Measurements from ENCODE around the gene CDC25B. TPM values are rescaled to one million over a fixed set of nuclear protein-coding genes. Genes with fewer than 3 reads are reported as not detected.

Gene CDC25B
- total and polyA plus RNA-seq, 2 of the 13 experiments (the other 11 are each of a cell fraction or from before 2014, with no cell fraction given) = 14.5 to 19.4 TPM

GRCh38 chr20:3796477-3797225 lies 541 bp downstream of the CDC25B start (continued):
- TF ChIP-seq ZNF788 (CRISPR knock-in tag; IDR thresholded peaks at IDR 0.05; ENCODE audit: borderline replicate concordance) (no peak; the same call in 1 of the 2 replicates), PHF8 (CRISPR knock-in tag; IDR thresholded peaks at IDR 0.05) (no peak; the same call in 1 of the 2 replicates), RAD21 (CRISPR knock-in tag; IDR thresholded peaks at IDR 0.05) (no peak), TIGD3 (CRISPR knock-in tag; IDR thresholded peaks at IDR 0.05; ENCODE audit: borderline replicate concordance) (0 out of 2 replicates have a peak, but pooled peaks have one; percentile 55), ZSCAN12 (CRISPR knock-in tag; IDR thresholded peaks at IDR 0.05) (no peak), DNMT1 (CRISPR knock-in tag; IDR thresholded peaks at IDR 0.05) (peak; percentile 26; the same call in 1 of the 2 replicates), ZNF263 (CRISPR knock-in tag; IDR thresholded peaks at IDR 0.05) (no peak; the same call in 1 of the 2 replicates), ZXDC (CRISPR knock-in tag; IDR thresholded peaks at IDR 0.05) (no peak), TAF1 (CRISPR knock-in tag; IDR thresholded peaks at IDR 0.05) (peak; percentile 11; the same call in 1 of the 2 replicates), ZNF205 (CRISPR knock-in tag; IDR thresholded peaks at IDR 0.05) (0 out of 2 replicates have a peak, but pooled peaks have one; percentile 2), MAF1 (CRISPR knock-in tag; IDR thresholded peaks at IDR 0.05; ENCODE audit: borderline replicate concordance) (no peak), SMARCE1 (IDR thresholded peaks at IDR 0.05; ENCODE audit: borderline replicate concordance) (no peak), ZNF333 (CRISPR knock-in tag; IDR thresholded peaks at IDR 0.05; ENCODE audit: borderline replicate concordance) (no peak), FOXJ3 (CRISPR knock-in tag; IDR thresholded peaks at IDR 0.05; ENCODE audit: borderline replicate concordance) (no peak), XBP1 (CRISPR knock-in tag; IDR thresholded peaks at IDR 0.05) (no peak), PTBP1 (IDR thresholded peaks at IDR 0.05; ENCODE audit: low read depth, low read length, poor library complexity, severe bottlenecking) (no peak), ZNF777 (CRISPR knock-in tag; IDR thresholded peaks at IDR 0.05) (no peak; the same call in 1 of the 2 replicates), ZBTB1 (CRISPR knock-in tag; IDR thresholded peaks at IDR 0.05; ENCODE audit: borderline replicate concordance) (no peak), ZNF260 (CRISPR knock-in tag; IDR thresholded peaks at IDR 0.05; ENCODE audit: borderline replicate concordance, low read depth) (no peak), ZC3H13 (CRISPR knock-in tag; IDR thresholded peaks at IDR 0.05) (no peak)
- TF ChIP-seq, protein P1, sequence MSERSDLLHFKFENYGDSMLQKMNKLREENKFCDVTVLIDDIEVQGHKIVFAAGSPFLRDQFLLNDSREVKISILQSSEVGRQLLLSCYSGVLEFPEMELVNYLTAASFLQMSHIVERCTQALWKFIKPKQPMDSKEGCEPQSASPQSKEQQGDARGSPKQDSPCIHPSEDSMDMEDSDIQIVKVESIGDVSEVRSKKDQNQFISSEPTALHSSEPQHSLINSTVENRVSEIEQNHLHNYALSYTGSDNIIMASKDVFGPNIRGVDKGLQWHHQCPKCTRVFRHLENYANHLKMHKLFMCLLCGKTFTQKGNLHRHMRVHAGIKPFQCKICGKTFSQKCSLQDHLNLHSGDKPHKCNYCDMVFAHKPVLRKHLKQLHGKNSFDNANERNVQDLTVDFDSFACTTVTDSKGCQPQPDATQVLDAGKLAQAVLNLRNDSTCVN (CRISPR knock-in tag; IDR thresholded peaks at IDR 0.05; ENCODE audit: borderline replicate concordance) = 0 out of 2 replicates have a peak, but pooled peaks have one; percentile 26
- TF ChIP-seq, protein P2, sequence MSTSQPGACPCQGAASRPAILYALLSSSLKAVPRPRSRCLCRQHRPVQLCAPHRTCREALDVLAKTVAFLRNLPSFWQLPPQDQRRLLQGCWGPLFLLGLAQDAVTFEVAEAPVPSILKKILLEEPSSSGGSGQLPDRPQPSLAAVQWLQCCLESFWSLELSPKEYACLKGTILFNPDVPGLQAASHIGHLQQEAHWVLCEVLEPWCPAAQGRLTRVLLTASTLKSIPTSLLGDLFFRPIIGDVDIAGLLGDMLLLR (CRISPR knock-in tag; IDR thresholded peaks at IDR 0.05) = 0 out of 2 replicates have a peak, but pooled peaks have one; percentile 31

Measured in HepG2 (cell line).